ENCODE results near the gene ATP8A1.

Gene ATP8A1

DNA sequence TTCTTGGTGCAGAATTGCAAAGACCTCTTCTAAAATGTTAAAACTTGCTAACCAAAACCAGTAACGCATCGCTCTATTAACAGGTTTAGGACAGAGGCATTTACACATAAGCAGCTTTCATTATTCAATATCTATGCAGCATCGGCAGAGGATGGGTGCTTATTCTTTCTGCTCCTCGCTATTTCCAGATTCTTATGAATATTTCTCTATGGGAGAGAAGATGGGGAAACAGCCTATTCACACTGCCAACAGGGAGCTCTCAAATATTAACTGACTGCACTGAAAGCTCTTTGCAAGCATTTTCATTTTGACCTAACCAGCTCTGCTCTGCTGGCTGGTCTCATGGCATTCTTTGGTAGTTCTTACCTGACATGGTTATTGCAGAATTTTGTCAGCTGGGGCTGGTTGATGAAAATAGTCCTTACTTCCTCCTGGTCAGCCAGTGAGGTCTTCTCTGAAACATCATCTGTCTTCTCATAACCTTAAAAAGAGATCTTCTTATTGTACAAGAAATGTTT is 30.2 kb downstream of the ATP8A1 start:
- no peak for DNase-seq (ENCODE audit: low read depth in 2 of 2)

DNA sequence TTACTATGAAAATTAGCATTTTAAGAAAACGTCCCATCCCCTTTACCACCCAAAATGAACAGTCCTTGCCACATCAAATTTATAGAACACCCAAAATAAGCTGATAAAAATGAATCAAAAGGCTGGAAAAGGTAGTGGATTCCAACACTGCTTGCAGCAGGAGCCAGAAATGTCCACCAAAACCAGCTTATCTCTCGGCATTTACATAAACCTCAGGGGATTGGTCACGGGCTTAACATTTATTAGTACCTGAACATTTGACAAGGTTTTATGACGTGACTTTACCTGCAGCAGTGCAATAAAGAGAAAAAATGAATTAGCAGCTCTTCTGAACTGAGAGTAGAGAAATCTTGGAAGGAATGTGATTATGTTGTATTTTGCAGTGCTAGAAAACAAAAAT is 31.6 kb downstream of the ATP8A1 start:
- no peak for DNase-seq (ENCODE audit: low read depth in 2 of 2)

DNA sequence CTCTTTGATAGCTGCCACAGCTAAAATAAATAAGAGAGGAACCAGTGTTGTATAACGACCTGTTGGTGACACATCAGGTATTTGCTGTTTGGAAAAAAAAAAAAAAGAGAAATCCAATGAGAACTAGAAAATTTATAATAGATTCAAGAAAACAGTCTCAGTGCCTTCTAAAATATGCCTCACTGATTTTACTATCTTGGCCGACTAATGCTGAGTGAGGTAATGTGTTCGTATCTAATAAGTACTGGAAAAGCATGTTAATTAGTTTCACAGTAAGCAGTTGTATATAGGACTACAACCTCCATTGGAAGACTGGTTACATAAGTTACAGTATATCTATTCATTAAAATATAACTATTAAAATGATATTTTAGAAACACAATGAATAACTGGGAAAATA is 32.4 kb downstream of the ATP8A1 start:
- no peak for DNase-seq (ENCODE audit: low read depth in 2 of 2)

DNA sequence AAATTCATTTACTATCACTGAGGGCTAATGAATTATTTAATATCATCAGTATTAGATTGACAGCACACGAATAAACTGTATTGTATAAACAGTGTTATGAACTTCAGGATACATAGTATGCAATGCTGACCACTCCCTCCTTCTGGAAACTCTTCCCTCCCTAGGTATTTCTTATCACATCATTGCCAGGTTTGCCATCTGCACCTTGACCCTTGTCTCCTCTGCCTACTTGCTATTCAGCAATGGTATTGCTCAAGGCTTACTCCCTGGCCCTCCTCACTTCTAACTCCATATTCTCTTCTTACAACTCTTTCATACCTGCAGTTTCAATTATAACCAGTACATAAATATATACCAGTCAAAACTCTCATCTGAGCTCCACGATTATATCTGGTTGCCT is 38.9 kb downstream of the ATP8A1 start:
- no peak for DNase-seq (ENCODE audit: low read depth in 2 of 2)

DNA sequence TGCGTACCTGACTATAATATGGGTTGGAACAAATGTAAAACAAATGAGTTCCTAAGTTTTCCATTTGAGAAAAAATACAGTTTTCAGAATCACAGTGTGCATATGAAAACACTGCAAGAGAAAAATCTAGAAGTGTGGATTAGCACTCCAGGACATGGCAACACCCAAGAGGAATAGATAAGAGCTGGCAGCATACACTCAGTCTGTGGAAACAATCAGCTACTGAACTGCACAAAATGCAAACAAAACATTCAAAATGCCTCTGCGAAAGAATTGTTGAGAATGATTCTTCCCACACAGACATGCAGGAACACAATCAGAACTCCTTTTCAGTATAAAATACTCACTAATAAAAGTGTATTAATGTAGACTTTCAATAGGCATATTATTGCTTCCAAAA is 39.9 kb downstream of the ATP8A1 start:
- no peak for DNase-seq (ENCODE audit: low read depth in 2 of 2)

DNA sequence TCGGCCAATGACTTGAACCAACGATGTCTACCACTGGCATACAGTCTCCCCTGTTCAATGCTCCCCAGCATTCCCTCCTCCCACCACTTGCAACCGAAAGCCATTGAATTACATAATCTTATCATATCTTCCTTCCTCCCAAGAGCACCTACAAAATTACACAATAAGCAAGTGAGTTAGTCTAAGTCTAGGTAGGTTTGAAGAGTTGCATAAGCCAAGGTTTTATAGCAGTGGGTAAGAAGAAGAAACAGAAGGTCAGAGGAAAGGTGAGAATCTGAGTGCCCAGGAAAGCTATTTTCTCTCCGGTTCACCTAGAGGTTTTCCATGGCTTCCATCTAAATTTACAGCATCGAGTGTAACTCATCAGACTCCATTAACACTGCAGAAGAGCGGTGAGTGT is 40.3 kb downstream of the ATP8A1 start:
- no peak for DNase-seq (ENCODE audit: low read depth in 2 of 2)

DNA sequence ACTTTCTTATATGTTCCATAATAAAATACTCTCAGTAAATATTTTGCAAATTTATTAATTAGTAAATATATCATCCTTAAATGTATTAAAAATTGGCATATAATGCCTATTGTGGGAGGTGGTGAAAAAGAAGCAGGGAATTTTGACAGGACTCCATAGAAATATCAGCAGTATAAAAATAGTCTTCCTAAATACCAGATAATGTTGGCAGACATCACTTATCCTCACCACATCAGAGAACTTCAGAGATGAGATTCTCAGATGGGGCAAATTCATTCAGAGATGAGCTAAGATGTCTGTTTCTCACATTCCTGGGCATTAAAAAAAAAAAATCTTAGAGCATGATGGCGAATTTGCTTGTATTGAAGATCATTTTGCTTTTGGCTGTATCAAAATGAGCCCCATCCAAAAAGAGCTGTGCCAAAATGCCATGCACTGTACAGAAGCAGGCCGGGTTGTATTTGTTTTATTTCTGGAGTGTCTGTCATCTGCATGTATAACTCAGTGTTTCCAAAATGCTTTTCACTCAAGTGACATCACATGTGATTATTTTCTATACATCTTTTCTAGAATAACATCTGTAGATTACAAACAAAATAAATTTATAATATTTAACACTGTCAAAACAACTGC is 41.7 kb downstream of the ATP8A1 start:
- DNase-seq (ENCODE audit: low read depth in 2 of 2): no peak

DNA sequence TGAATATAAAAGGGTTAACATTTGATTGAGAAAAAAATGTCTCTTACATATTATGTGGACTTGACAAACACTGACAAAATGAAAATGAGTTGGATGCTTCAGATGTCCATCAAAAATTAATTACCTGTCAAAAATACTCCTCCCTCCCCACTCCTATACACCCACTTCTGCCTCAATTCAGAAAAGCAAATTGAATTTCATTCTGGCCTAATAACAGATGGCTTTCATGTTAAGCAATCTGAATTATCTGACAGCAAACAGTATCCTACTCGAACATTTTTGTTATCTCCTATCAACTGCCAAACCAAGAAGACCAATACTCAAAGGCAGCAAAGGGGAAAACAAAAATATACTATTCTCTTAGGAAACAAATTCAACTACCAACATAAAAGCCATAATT is 44.0 kb downstream of the ATP8A1 start:
- no peak for DNase-seq (ENCODE audit: low read depth in 2 of 2)

DNA sequence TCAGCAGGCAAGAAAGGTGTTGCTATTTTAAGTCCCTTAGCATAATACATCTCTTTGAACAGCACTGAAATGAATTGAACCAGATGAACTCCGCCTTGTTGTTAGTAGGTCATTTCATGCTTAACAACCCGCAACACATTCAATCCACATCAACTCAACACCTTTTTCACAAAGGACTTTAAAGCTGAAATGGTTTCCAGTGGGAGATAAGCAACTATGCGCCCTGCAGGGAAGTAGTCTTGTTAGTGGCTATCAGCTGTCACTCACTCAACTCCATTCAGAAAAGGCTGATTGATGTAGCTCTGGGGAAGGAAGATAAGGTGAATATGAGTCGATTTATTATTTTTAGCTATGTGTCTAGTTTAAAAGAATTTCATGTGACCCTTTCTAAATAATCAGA is 46.0 kb downstream of the ATP8A1 start:
- DNase-seq (ENCODE audit: low read depth in 2 of 2): no peak

DNA sequence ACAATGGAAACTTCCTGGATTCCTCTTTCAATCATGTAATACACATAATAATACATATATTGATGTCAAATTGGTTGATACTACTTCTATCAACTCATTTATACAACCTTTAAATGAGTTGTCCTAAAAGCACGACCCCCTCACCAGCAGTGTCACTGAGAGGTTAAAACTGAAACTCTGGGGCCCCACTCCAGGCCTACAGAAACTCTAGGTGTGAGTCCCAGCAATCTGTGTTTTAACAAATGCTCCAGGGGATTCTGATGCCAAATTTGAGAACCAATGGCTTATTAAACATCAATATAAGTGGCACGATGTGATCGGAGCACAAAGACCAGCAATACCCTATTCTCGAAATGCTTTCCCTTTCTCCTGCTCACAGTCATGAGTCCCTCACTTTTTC is 47.9 kb downstream of the ATP8A1 start:
- DNase-seq (ENCODE audit: low read depth in 2 of 2): no peak

DNA sequence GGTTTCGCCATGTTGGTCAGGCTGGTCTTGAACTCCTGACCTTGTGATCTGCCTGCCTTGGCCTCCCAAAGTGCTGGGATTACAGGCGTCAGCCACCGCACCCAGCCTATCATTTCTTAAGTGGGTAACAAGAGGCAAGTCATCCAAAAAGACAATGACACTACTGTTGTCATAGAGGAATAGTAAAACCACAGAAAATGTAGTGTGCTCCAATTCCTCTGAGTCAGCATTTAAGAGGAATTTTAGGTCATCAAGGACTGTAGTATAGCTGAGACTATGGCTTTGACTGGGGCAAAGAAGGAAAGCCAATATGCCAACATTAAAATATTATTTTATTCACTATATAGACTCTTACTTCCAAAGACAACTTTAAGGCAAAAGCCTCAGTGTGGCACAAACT is 48.4 kb downstream of the ATP8A1 start:
- DNase-seq (ENCODE audit: low read depth in 2 of 2): no peak

DNA sequence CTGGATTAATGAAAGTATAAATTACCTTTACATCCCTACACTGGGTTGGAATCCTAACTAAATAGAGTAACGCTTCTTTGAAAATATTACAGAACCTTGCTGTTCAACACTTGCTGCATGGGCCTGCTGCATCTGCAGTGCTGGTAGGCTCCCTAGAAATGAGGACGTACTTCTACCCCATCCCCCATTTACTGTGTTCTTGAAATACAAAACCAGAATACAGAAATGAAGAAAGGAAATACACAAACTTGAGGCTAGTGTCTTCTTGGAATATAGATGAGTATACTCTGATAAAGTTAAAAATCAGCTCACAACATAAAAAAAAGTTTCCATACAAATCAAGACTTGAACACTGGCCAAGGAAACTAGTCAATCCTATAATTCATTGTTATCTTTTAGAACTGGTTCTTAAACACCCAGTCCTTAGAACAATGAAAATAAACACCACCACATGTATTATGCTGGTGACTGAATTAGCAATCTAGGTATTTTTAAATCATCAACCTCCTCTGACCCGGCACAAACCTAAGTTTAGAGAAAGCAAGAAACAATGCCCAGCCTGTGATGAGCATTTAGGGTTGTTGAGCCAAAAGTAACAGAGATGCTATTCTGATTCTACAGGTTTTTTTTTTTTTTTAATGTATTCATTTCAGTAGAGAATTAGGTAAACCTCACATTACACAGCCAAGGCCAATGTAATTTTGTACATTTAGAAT is 49.7 kb downstream of the ATP8A1 start:
- no peak for DNase-seq (ENCODE audit: low read depth in 2 of 2)

DNA sequence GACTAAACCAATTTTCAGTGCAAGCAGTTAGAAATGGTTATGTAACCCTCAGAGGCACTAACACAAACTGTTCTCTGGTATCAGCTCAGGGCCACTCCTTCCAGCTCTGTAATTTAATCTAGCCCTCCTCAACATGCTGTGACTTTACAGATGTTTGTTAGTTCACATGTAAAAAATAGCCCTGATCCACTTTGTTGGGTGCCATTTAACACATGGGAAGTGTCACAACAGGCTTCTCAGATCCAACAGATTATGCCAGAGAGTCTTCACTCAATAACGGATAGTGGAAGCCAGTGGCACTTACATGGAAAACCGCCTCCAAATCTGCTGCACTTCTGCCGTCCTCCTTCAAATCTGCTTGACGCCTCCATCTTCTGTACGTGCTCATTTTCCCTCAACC is 51.6 kb downstream of the ATP8A1 start:
- DNase-seq (ENCODE audit: low read depth in 2 of 2): no peak

DNA sequence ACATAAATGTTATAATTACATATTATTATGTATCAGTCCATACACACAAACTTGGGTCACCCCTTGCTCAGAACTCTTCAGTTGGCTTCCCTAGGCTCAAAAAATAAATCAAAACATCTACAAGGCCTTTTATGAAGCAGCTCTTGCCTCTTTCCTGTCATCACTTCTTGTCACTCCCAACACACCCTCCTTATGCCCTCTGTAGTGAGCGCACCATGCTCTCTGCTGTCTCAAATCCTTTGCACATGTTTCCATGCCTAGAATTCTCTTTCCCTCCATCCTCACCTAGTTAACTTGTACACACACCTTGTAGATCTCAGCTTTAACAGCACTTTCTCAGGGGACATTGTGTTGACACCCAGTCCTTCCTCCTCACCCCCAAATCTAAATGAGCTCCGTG is 53.0 kb downstream of the ATP8A1 start:
- DNase-seq (ENCODE audit: low read depth in 2 of 2): no peak

DNA sequence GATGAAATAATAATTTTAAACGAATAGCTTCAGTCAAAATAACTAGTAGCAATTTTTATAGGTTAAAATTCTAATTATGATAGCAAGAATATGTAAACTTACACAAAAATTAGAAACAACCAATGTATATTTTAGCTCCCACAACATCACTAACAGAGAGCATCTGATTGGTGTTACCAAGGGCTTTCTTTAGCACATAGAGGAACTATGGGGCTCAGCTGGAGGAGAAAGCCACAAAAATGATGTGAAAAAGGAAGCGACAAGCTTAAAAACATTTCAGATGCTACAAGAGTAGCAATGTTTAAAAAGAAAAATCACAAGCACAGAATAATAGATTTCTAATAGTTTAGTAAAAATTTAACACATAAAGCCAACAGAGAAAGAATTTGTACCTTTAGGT is 56.3 kb downstream of the ATP8A1 start:
- DNase-seq (ENCODE audit: low read depth in 2 of 2): no peak

DNA sequence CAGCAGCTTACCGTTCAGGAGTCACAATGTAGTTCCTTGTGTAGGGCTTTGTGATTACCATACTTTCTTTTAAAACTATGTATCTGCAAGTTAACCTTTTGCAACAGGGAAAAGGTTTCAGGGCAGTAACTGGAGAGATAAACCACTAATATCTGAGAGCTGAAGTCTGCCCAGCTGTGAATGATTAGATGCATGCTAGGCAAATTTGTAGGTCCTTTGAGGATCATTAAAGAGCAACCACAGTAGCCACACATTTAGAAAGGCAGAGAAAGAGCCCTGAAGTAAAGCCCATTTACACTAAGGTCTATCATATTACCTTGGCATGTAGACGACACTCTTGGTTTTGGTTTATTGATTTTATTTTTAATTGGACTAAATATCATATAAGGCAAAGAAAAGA is 60.0 kb downstream of the ATP8A1 start:
- DNase-seq (ENCODE audit: low read depth in 2 of 2): no peak

DNA sequence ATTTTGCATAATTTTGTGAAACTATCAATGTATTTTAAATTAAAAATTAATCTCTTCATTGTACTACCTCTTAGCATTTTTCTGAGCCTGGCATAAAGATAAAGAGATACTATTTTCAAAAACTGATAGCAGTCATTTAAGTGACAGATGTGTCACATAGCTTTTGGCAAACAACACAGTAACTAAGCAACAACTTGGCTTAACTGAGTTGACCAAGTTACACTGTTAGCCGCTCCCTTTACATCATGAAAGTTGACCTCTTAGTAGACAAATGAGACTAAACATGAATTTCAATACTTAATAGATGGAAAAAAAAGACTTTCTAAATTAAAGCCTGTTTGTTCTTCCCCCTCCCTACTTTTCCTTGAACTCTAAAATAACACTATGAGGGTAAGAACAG is 62.0 kb downstream of the ATP8A1 start:
- no peak for DNase-seq (ENCODE audit: low read depth in 2 of 2)

DNA sequence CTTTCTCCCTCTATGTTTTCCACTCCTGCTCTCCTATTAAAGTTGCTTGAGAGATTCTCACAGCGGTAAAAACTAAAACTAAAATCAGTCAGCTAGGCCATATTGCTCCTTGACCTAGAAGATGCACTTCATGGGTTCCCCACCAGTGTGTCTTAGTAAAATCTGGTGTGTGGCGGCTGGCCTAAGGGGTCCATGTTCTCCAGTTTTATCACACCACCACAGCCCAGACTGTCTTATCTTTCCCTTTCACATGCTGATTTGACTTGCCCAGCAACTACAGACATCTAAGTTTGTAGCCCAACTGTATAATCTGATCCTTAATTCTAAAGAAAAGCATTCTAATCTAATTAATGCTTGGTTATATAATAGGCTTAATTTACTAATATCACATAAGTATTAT is 68.0 kb downstream of the ATP8A1 start:
- no peak for DNase-seq (ENCODE audit: low read depth in 2 of 2)

DNA sequence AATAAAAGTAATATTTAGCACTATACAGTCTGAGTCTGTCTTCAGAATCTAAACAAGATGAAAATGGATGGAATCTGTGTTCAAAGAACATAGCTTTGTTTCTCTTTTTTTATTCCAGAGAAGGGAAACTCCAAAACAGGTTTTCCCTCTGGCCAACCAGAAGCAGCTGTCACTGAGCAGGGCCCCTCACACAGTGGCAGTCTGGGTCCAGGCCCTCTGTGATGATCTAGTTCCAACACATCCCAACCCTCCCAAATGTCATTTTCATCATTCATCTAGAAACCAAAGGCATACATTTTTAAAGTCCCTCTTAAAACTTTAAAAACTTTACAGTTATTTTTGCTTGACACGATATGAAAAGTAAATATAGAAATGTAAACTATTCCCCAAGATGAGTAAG is 70.1 kb downstream of the ATP8A1 start:
- DNase-seq (ENCODE audit: low read depth in 2 of 2): no peak

DNA sequence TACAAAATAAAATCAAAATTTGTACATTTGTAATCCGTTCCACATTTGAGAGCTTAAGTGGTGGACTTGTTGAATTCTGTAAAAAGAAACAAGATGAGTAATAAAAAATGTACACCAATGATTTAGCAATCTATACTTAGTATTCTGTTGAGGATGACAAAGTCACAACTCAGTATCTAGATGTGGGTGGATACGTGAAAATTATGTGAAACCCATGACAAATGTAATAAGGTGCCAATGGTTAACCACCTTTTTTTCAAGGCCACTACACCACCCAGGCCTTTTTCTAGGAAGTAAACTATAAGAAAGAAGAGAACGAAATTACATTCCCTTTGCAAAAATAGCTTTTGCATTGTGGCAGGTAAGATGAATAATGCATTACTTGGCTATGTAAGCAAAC is 77.0 kb downstream of the ATP8A1 start:
- DNase-seq (ENCODE audit: low read depth in 2 of 2): no peak

DNA sequence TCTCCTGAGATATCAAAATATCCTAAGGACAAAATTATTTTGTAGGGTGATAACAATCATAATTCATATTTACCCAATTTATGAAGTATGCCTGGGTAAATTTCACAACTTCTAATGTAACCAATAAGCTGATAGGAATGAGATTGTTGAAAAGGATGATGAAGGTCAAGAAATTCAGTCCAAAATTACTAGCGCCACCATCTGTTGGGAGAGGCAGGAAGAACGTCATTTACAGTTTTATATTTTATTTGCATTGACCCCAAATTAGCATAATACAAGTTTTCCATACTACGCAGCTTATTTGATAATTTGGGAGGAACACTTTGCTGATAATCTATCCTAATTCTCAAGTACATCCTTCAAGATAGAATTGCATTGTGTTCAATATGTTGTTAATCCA is 78.7 kb downstream of the ATP8A1 start:
- no peak for DNase-seq (ENCODE audit: low read depth in 2 of 2)

DNA sequence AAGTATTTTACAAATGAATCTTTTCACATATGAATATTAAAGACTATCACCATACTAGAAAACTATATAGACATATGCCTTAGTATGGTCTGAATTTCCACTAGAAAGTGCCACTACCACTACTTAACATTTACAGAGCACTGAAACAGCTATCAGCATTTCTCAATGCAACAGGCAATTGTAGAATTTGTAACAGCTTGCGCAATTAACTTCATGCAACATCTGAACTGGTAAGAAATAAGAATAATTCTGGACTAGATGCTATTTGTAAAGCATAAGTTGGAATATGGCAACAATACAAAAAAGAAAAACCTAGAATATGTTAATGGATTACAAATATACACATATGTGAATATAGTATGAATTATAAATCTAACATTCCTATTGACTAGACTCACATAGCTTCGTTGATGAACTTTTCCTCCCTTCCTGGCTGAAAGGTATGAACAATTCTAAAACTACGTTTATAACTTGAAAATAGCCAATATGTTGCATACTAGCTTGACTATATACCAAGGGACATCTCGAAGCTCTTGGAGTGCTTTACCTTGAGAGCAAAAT is 82.0 kb downstream of the ATP8A1 start:
- DNase-seq (ENCODE audit: low read depth in 2 of 2): no peak

DNA sequence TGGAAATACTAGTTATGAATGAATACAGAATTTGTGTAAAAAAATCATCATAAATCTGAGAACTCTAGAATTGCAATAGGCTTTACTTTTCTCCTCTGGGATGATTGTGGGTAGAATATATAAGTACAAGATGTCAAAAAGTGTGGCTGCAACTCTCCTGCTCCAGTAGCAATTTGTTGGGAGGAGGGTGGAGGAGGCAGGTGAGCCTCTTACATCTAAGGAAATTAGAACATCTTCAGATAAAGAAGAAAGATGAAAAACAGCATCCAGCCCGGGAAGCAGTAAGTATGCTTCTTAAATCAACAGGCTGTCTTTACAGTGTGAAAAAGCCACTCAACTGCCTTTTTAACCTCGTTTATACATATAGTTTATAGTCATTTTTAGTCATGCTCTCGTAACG is 83.7 kb downstream of the ATP8A1 start:
- no peak for DNase-seq (ENCODE audit: low read depth in 2 of 2)

Data from stimulated activated CD8-positive, alpha-beta memory T cell treated with anti-CD3 and anti-CD28 coated beads, Interleukin-2, amount 100 ng/mL, for 1 hour (primary cell).